NCI-H524 treated with DMSO at 0.1 percent for 48 hours (cell line): Measurements from ENCODE around the gene PRR11.
"Not testable (repeated sequence)": the region's sequence is repeated elsewhere in the genome, so short reads cannot be mapped to it uniquely, and the experiment has no call there.

Experiments used
- DNase-seq: peaks from one replicate; lab custom pipeline; 2025; lab: John Stamatoyannopoulos, UW

Gene PRR11

DNA sequence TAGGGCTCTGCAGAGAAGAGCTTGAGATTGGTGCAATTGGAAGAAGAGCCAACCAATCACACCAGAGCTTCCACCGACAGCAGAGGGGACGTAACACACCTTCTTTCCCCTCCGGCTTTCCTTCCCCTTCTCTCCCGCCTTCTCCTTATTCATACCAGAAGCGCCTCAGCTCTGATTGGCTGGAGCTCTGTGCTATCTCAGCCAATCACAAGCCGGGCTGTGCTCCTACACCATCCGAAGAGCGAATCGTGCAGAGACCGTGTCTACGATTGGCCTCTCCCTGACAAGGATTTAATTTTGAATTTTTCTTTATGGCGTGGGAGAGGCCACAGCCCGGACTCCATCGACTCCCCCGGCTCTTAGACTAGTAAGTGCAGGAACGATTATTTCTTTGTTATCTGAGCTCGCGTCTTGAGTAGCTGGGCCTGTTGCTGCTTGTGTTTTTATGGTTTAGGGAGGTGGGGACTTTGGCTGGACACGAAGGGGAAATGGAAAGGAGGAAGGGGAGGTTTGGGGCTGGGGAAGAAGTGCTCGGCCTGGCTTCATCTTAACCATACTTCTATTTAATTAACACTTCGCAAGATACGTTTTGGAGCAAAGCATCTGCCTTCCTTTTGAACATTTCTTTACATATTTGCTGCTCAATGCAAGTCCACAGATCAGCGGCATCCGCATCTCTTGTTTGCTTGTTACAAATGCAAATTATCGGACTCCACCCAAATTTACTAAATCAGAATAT lies at the start of gene PRR11:
Gene PRR11 (plus strand): TSS at position 308 of the 739 bp plus-strand sequence. CDS start 14,007 bp downstream, outside the sequence.
- DNase-seq, result peak; percentile 100

DNA sequence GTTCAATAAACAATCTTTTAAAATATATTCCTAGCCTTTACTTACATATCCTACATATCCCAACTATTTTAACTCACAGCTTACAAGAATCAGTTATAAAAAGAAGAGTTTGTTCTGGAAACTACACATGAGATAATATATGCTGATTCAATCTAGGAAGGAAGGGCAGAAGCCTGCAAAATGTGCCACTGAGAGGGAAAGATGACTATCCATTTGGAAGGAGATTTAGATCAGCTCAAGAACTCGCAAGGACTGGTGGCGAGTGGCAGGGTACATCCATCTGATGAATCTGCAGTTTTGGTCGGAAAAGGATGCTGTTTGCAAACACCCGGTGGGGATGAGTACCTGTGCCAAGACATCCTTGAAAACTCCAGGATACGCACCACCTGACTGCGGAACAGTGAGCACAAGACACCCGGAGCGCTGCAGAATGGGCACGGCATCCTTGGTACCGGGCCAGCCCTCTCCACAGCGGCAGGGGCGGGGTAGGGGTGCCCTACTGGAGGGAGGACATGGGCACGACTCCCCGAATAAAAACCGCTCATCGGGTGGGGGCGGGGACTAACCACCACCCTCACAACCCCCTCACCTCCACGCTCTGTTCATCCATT lies 49.6 kb upstream of the PRR11 start:
- peak; percentile 32 for DNase-seq

DNA sequence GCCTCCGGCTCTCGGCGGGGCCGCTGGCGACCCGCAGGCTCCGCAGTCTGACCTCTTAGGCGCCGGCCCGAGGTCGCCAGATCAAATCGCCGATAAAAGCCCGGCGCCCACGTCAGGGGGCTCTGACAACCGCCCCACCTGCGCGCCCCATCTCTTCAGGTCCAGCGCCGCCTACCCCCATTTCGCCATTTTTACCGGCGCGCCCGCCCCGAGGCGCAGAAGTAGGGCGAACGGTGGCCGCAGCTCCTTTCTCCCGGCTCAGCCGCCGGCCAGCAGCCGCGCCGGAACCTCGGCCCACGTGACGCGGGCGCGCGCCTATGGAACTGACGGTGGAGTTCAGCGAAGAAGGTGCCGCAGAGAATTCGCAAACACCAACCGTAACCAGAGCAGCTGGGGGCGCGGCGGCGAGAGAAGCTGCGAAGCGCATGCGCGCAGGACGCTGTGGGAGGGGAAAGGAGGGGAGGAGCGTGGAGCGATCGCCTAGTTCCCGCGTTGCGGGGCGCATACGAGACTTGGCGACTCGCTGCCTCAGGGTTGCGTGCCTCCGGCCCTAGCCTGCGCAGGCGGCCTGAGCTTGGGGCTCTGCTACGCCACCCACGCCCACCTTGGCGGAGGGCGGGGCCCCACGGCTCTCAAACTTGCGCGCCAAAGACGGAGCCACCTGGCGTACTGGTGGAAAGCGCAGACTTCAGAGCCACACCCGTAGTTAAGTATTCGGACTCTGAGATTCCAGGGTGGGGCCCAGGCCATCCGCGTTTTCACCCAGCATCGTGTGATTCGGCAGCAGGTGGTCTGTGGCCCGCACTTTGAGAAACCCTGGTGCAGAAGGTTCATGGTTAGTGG lies 48.9 kb upstream of the PRR11 start, which contains the start of gene TRIM37:
Gene TRIM37 (minus strand): TSS at position 418 of the 843 bp plus-strand sequence. CDS start 419 bp downstream, outside the sequence.
- DNase-seq, result peak; percentile 97

DNA sequence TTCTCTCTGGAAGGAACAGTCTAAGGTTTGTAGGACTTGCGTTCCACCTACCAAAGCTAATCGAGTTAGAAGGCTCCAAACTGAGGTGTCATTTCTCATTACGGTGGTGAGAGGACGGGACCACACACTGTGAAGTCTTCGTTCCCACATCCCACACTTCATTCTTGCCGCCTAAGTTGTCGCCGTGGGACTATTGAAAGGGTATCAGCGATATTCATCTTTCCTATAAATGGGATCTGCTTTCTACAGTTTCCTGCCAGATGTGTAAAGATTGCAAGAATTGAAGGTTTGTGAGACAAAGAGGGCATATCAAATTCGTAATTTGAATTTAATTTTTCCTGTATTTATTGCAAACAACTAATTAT lies 48.3 kb upstream of the PRR11 start:
- DNase-seq, result no peak

DNA sequence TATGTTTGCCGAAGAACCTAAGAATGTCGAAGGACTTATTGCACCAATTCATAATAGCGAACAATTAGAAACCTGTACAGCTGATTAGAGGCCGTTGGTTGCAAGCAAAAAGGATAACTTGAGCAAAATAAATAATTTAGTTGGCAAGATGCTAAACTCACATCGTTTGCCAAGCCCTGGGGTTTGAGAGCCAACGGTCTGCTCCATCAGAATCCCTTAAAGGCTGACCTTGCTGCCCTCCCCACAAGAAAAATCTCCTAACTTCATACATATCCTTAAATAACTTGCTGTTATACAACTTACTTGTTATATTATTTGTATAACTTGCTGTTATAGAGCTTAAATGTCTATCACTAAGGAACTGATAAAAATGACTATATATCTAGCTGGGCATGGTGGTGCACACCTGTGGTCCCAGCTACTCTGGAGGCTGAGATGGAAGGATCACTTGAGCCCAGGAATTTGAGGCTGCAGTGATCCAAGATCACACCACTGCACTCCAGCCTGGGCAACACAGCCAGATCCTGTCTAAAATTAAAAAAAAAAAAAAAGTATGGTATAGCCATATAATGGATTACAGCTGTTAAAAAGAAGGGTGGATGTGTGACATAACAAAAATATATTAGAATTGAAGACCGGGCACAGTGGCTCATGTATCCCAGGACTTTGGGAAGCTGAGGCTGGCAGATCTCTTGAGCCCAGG lies 47.0 kb upstream of the PRR11 start:
- DNase-seq, result no peak

DNA sequence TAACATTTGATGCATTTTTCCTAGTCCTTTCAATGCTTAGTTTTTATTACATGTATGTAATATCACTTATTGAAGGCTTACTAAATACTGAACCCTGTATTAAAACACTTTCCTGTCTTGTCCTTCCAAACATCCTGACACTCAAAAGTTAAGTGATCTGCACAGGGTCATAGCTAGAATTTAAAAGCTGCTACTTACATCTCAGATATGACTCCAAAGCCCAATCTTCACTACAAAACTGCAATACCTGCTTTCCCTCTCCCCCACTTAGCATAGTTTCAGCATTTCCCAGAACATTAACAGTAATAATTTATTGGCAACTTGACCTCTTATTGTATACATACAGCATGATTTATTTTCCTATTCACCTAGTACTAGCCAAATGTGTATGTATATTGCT lies 44.6 kb upstream of the PRR11 start:
- no peak for DNase-seq

DNA sequence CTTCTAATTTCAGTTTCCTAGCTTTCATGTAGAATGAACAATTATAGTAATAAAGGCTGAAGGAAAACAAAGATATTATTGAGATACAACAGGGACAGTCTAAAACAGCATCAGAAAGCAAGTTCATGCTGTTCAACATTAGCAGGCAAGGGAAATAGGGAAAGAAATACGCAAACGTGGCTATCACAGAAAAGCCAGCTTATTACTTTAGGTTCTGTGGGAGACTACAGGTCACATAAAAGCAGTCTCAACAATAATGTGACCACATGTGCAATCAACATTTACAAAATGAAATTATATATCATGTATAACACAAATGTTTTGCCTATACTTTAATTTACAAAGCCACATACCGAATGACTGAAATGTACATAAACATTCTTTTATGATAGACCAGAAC lies 44.0 kb upstream of the PRR11 start:
- no peak for DNase-seq

DNA sequence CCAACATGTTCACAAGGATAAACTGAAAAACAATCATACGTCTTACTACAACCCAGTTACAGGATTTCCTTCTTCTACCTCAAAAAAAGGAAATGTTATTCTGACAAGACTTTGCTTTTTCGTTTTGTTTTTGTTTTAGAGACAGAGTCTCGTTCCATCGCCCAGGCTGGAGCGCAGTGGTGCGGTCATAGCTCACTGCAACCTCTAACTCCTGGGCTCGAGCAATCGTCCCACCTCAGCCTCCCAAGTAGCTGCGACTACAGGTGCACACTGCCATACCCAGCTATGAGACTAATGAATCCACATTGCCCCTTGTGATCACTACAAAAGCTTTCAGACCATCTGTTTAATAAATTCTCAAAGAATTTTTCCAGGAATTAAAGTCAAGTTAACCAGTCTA lies 40.1 kb upstream of the PRR11 start:
- DNase-seq, result no peak

DNA sequence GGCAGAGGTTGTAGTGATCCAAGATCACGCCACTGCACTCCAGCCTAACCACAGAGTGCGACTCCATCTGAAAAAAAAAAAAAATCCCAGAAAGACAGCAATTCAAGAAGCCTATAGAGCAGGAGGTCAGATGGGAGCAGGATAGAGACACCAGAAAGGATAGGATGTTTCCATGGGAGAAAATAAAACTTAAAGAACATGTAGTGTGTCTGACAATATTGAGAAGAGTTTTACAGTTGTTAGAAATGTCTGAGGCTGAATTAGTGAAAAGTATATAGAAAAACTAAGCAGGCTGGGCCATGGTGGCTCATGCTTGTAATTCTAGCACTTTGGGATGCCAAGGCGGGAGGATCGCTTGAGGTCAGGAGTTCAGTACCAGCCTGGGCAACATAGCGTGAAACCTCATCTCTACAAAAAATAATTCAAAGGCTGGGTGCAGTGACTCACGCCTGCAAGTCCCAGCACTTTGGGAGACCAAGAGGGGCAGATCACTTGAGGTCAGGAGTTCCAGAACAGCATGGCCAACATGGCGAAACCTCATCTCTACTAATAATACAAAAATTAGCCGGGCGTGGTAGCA lies 33.6 kb upstream of the PRR11 start:
- no peak for DNase-seq

DNA sequence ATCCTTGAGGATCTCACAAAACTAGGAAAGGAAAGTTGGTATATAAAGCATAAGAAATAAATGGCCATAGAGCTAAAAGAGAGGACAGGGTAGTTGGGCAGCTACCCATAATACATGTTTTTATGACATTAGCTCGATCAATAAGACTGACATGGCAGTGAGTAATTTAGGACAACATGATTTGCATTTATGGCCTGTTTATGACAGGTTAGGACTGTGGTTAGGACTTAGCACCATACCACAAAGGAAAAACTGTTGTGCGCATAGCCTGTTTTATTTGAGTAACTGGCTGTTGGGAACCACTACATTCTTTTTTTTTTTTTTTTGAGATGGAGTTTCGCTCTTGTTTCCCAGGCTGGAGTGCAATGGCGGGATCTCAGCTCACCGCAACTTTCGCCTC lies 30.9 kb upstream of the PRR11 start:
- no peak for DNase-seq

DNA sequence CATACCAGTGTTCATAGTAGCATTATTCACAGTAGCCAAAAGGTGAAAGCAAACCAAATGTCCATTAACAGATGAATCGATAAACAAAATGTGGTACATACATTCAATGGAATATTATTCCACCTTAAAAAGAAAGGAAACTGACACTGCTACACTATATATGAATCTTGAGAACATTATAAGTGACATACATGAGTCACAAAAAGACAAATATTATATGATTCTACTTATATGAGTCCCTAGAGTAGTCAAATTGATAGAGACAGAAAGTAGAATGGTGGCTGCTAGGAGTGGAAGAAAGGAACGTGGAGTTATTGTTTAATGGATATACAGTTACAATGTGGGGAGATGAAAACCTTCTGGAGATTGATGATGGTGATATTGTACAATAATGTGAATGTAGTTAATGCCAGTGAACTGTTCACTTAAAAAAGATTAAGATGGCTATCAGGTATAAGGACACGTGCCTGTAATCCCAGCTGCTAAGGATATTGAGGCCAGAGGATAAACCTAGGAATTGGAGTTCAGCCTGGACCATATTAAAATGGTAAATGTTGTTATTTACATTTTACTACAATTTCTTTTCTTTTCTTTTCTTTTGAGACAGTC lies 28.6 kb upstream of the PRR11 start:
- no peak for DNase-seq

DNA sequence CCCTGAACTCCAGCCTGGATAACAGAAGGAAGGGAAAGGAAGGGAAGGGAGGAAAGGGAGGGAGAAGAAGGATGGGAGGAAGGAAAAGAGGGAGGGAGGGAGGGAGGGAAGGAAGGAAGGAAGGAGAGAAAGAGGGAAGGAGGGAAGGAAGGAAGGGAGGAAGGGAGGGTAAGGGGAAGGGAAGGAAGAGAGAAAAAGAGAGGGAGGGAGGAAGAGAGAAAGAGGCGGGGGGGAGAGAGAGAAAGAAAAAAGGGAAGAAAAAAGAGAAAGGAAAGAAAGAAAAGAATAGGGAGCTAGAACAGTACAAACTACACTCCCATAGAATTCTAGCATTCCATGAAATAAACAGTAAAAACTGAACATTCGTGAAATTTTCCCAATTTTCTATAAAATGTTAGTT lies 25.7 kb upstream of the PRR11 start:
- DNase-seq, result no peak

DNA sequence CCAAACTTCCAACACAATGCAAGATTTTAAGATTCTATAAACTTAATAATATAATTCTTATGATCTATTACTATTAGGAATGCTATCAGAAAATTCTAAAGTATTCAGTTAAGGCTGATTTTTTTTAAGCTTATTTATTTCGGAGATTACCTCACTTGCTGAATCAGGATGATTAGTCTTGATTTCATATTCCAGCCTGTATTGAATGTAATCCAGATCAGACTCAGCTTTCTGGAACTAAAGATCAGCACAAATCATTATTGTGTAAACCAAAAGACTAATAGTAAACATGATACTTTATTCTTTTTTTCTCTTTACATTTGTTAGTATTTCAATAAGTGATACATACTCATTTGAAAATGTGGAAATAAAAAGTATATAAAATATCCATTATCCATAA lies 24.4 kb upstream of the PRR11 start:
- no peak for DNase-seq

DNA sequence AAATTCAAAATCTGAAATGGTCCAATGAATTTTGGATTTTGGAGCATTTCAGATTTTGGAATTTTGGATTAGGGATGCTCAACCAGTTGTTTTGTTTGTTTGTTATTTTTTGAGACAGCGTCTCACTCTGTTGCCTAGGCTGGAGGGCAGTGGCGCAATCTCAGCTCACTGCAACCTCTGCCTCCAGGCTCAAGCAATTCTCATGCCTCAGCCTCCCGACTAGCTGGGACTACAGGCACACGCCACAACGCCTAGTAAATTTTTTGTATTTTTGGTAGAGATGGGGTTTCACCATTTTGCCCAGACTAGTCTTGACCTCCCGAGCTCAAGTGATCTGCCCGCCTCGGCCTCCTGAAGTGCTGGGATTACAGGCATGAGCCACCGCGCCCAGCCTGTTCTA lies 17.2 kb upstream of the PRR11 start:
- DNase-seq, result not testable (repeated sequence)

DNA sequence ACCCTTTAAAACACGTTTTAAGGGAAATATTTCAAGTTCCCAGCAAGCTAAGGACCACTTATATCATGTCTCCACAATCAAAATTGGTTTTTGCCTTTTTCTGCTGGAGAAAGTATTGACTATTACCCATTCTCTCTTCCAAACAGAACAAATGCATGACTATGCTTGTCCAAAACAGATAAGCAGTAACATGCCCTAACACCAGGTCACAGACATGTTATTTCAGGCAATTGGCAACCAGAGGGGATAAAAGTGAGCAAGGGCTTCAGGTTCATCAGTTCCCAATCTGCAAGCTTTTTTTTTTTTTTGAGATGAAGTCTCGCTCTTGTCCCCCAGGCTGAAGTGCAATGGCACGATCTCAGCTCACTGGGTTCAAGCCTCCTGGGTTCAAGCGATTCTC lies 15.6 kb upstream of the PRR11 start:
- no peak for DNase-seq

DNA sequence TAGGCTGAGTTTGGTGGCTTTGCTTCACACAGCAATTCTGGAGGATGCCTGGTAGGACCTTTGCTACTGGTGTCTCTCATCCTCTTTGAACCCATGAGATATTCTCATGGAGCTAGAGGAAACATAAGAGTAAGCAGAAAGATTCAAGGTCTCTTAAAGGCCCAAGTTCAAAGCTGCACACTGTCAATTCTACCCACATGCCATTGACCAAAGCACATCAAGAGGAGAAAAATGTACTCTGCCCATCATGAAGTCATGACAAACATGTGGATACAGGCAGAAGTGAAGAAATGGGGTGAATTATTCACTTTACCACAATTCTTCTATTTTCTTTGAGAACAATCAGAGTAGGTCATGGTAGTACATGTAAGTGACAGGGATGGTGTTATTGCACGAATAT lies 13.7 kb upstream of the PRR11 start:
- no peak for DNase-seq

DNA sequence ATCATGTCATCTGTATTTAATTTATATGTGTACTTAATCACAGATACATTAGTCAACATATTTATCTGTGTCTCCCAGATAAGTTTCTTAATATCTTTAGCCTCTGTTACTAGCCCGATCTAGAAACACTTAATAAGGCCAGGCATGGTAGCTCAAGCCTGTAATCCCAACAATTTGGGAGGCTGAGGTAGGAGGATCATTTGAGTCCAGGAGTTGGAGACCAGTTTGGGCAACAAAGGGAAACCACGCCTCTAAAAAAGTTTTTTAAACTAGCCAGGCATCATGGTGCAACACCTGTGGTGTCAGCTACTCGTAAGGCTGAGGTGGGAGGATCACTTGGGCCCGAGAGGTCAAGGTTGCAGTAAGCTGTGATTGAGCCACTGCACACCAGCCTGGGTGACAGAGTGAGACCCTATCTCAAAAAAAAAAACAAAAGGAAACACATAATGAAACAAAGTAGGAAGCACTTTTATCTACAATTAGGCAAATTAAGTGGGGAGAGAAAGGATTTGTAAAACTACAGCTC lies 9.9 kb upstream of the PRR11 start:
- no peak for DNase-seq

DNA sequence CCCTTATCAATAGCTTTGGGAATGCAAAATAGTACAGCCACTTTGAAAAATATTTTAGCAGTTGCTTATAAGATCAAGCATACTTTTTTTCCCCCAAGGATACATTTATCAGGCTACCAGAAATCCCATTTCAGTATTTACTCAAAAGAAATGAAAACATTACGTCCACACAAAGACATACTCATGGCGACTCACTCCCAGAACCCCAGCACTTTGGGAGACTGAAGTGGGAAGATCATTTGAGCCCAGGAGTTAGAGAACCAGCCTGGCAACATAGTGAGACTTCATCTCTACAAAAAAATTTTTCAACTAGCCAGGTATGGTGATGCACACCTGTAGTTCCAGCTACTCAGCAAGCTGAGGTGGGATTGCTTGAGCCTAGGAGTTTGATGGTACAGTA lies 6.5 kb upstream of the PRR11 start:
- no peak for DNase-seq

DNA sequence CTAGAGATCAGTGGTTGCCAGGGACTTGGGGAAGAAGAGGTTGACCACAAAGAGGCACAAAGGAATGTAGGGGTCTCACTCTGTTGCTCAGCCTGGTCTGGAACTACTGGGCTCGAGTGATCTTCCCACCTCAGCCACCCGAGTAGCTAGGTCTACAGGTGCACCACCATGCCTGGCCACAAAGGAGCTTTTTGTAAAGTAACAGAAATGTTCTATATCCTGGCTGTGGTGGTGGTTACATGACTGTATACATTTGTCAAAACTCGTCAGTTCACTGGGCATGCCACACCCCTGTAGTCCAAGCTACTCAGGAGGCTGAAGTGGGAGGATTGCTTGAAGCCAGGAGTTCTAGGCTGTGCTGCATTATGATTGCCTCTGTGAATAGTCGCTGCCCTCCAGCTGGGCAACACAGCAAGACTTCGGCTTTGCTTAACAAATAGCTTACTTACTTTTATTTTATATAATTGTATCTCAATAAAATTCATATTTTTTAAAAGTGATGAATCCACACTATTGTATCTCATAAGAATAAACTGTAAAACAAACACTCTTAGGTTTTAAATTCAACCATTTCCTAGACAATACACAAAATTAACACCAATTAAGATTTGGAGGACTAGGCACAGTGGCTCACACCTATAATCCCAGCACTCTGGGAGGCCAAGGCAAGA lies 5.6 kb upstream of the PRR11 start:
- DNase-seq, result no peak

DNA sequence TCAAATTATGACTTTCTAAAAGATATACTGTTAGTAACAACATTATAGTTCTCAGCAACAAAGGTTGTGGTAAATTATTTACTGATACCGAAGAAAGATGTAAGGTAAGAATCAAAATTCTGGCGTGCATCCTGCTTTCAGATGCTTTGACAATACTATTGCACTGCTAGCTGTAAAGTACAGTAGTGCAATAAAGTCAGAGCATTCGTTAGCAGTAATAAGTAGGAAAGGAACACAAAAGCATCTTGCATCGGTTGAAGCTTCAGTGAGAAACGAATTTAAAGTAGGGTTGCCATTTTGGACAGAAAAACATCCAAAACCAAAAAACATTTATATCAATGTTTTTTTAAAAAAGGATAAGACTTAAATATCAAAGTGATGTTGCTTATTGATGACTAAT lies 4.5 kb upstream of the PRR11 start:
- no peak for DNase-seq

DNA sequence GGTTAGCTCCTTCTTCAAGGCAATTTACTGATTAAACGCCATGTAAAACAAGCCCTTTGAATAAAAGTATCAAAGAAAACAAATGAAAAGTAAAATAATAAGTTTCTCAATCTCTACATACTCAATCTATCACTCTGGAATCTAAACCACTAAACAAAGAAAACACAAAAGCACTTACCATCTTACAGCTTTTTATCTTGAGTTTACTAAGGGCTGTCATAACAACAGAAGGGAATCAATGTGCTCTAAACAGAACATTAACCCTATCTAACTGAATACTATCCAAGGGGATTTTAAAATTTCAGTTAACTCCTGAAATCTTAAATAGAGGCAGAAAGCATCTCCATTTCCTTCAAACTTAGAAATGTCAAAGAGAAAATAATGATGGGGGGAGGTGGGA lies 4.0 kb upstream of the PRR11 start:
- DNase-seq, result no peak
